Caki2 (cell line): ENCODE measurements around the gene INSRR. TPM values are rescaled to one million over a fixed set of nuclear protein-coding genes. Genes with fewer than 3 reads are reported as not detected.
A peak's percentile ranks its signal among the peaks of the same experiment; 100 is the strongest.

Source experiments
- DNase-seq: peaks from one replicate; pipeline ENCODE4 v3.0.0-alpha.2; 2015; ENCODE audit warnings: low read depth
- in situ Hi-C: cut with HindIII; loops from 2 replicates; pipeline ENCODE4 v1.10.0; 2016; ENCODE audit warnings: low sequenced_read_pairs, low pct_unique_long_range_greater_than_20kb, mixed read lengths
- total RNA-seq: library from RNA; depleted of rRNA; stranded (reverse); fragments of >200 nt; shearing (Covaris generic); gene quantifications from 2 replicates; pipeline ENCODE4 v1.2.3, GENCODE V29; 2014; ENCODE audit warnings: low replicate concordance; rRNA removed

Gene INSRR
- 0.03 TPM in 1 of 2 replicates, not detected in the other for total RNA-seq

DNA sequence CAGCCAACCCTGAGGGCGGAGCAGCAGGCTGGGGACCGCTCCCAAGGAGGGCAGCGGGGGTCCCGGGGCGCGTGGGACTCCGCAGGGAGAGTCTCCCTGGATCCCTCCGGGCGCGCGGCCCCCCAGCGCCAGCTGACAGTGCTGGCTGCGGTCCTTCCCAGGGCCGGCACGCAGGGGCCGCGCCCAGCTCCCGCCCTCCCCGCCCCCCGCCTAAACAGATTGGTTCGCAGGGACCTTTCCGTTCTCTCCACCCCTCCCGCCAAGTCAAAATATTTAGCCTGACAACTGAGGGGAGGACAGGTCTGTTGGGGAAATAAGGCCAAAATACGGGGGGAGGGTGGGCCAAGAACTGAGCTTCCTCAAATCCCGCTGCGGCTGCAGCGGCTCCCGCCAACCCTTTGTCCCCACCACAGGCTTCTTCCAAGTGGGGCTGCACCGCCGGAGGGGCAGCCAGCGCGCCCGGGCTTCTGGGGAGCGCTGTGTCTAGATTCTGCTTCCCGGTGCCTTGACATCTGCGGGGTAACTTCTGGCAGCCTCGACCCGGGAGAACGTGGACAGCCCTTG, at the start of gene INSRR:
TSS of gene INSRR (minus strand) at position 159 of the 564 bp plus-strand sequence. CDS start 496 bp downstream, outside the sequence.
- no peak for DNase-seq
- in situ Hi-C loops = no loop called here

- in situ Hi-C loops = no loop called here
Measured at GRCh38 chr1:156908541-156908940, 49.6 kb upstream of the INSRR start.

DNA sequence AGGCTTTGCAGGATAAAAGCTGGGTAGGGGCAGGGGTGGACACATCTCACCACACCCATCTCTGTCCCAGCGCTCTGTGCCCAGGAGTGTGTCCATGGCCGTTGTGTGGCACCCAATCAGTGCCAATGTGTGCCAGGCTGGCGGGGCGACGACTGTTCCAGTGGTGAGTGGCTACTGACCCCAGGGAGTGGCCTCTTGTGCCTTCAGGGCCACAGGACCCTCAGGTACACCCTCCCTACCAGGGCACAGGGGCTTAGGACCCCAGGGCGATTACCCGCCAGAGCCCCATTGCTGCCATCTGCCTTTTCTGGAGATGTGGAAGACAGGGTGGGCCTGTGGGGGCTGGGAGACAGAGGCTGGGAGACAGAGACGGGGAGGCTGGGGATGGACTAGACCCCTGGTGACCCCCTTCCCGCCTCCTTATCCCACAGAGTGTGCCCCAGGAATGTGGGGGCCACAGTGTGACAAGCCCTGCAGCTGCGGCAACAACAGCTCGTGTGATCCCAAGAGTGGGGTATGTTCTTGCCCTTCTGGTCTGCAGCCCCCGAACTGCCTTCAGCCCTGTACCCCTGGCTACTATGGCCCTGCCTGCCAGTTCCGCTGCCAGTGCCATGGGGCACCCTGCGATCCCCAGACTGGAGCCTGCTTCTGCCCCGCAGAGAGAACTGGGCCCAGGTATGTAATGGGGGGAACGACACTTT, 47.4 kb upstream of the INSRR start:
- in situ Hi-C loops = no loop called here

More at GRCh38 chr1:156908541-156908940, 49.6 kb upstream of the INSRR start:
- DNase-seq = no peak

GRCh38 chr1:156905651-156906050, 46.7 kb upstream of the INSRR start:
- no peak for DNase-seq
- in situ Hi-C loops = no loop called here

More for the DNA sequence above, 47.4 kb upstream of the INSRR start:
- DNase-seq = no peak

DNA sequence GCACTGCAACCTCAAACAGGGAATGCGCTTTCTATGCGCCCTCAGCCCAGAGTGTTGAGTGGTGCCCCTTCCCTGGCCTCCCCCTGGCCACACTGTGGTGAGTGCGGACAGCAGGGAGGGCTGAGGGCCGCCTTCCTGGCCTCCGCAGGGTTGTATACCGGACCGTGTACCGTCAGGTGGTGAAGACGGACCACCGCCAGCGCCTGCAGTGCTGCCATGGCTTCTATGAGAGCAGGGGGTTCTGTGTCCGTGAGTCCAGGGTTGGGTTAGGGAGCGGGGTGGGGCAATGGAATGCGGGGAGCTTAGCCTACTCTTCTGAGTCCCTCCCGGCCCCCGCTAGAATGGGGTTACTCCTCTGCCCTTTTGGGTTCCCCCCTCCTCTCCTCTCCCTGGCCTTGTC, 46.3 kb upstream of the INSRR start:
- in situ Hi-C loops = no loop called here
- no peak for DNase-seq

DNA sequence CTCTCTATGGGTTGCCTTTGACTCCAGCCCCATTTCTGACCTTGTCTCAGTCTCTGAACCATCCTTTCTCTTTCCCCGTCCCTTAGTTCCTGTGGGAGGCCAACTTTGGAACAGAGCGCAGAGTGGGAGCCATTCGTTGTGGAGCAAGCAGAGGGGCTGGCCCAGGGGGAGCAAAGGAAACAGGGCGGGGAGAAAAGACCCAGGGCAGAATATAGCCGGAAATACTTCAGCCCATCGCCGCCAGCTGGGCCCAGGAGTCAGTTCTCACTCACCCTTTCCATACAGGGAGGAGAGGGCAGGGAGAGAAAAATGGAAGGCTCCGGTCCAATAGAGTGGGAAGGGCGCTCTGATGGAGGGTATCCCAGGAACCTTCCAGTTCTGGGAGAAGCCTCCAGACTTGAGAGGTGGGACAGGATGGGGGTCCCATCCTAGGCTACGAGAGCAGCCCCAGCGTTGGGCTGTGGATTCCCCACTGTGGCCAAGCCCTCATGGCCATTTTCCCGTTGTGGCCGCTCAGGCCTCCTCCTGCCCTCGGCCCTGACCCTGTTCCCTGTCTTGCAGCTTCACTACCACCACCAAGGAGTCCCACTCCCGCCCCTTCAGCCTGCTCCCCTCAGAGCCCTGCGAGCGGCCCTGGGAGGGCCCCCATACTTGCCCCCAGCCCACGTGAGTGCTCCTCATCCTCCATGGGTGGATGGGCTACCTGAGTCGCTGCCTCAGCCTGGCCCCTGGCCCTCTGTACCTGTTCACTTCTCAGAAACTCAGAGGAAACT, 45.5 kb upstream of the INSRR start:
- DNase-seq = no peak
- in situ Hi-C loops = no loop called here

- no peak for DNase-seq
- in situ Hi-C loops = no loop called here
Measured at GRCh38 chr1:156903328-156904091, 44.6 kb upstream of the INSRR start.

- in situ Hi-C loops = no loop called here
- no peak for DNase-seq
Measured at GRCh38 chr1:156901966-156902915, 43.3 kb upstream of the INSRR start.

DNA sequence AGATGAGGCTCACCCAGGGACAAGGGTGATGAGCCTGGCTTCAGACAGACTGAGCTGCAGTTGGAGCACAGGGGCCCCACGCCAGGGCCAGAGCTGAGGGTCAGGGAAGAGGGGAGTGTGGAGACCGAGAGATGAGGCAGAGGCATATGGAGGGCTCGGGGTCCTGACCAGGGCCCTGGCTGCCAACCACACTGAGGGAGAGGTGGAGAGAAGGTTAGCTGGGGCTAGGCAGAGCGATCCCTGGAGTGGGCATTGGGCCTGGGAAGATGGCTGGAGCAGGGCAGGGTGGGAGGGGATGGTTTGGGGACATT, 42.6 kb upstream of the INSRR start:
- no peak for DNase-seq
- in situ Hi-C loops = no loop called here

DNA sequence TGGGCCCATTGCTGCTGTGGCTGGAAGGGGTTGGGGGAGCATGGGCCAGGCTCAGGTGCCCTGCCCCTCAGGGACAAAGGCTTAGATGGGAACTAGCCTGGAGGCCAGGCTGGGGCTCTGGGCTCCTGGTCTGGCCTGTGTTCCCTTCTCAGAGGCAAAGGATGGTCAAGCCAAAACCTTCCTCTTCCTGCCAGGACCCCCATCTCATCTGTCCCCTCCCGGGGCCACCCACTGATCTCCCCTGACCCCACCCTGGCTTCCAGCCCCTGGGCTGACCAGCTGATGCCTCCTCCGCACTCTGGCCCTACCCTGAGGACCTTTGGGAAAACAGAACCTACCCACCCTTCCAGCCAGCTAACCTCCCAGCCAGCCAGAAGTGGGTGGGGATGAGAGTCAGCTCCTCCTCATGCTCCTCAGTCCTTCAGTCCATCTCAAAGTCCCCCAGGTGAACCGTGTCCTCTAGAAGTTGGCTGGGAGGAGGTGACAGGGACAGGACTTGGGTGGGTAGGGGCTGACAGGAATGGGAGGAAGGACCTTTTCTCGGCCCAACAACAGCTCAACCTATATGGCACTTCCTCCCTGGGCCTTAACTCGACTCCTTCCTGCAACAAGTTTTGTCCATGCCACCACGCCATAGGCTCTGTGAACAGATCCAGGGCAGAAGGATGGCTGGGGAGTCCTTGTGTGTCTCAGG, 42.1 kb upstream of the INSRR start:
- no peak for DNase-seq
- in situ Hi-C loops = no loop called here

DNA sequence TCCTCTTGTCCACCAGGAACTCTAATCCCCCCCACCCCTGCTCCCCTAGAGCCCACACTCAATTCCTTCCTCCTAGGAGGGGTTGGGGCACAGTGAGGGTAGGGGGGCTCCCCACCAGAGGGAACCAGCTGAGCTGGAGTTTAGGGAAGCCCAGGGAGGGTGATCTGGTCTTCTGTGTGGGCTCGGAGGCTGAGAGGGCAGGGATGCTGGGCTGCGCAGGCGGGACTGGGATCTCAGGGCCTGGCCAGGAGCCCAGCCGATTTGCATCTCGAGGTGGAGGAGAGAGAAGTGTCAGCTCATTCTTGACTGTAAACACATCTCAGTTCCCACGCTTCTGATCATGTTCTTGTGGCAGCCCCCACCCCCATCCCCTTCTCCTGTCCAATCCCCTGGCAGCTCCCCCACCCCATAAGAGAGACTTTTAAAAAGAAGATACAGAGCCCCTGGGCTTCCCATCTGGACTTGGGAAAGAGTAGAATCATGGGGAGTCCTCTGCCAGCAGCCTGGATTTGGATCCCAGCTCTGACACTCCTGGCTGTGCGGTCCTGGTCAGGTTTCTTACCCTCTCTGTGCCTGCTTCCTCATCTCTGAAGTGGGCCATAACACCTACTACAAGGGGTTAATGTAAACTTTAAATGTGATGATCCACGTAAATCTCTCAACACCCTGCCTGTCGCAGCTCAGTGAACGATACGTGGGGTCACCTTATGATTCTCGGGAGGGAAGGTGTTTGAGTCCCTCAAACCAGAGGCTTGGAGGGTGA, 41.2 kb upstream of the INSRR start:
- in situ Hi-C loops = no loop called here

GRCh38 chr1:156898971-156899664, 40.2 kb upstream of the INSRR start:
- in situ Hi-C loops = no loop called here
- no peak for DNase-seq

More for the DNA sequence above, 41.2 kb upstream of the INSRR start:
- DNase-seq = no peak

DNA sequence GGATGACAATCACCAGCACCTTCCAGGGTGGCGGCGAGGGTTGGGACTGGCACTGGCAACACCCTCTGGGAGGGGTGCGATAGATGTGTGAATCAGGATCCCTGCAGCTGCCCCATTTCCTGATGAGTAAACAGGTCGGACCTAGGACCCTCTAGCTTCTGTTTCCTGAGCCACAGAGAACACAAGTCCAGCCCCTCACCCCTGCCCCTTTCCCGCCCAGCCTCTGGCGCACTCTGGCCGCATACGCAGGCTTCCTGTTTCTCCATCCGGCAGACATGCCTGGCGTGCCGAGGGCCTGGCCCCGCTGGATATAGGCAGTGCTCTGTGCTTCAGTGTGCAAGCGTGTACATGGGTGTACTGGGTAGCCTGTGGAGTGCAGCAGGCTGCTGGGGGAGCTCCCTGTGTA, 39.2 kb upstream of the INSRR start:
- no peak for DNase-seq
- in situ Hi-C loops = no loop called here

DNA sequence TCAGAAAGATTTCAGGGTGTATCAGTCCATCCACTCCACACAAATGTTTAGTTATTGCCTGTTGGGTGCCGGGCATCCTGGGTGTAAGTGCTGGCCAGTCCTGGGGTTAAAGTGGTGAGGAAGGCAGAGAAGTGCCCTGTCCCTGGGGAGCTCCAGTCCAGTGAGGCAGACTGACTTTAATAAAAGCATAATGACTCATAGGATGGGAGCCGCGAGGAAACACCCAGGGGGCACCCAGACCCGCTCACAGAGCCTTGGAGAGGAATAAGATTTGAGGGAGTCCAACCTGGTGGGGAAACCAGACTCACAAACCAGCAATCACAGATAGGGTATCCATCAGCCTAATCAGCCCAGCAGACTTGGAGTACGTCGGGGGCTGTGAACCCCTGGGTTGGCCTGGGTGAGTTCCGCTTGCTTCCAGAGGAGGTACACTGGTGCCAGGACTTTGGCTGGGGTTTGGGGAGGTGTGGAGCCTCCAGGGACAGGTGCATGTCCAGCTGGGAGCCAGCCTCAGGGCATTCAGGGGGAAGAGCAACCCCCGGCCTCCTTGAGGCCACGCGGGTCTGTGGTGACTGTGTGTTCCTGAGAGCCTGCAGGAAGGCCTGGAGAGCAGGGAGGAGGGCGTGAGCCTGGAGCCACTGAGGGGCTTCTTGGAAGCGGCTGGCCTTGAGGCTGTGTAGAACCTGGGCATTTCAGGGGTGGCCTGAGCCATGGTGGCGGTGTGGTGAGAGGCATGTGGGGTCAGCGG, 38.3 kb upstream of the INSRR start:
- no peak for DNase-seq
- in situ Hi-C loops = no loop called here

DNA sequence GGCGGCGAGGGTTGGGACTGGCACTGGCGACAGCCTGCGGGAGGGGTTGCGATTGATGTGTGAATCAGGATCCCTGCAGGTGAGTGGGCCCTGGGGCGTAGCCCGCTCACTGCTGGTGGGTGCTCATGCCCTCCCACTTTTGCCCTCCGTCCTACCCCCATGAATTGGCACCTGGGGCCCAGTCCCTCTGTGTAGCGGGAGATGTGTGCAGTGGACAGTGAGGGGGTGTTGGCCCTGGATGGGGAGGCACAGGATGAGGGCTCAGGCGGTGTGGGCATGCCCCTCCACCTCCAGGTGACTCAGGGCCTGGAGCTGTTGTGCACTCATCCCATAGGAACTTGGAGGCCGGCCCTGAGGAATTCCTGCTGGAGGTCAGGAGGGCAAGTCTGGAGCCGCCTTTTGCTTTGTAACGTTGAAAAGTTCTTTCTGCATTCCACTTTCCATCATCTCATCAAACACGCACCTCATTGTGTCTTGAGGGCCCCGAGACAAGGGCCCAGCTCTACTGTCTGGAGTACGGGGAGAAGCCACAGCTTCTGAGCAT, 37.6 kb upstream of the INSRR start:
- in situ Hi-C loops = no loop called here
- peak; percentile 88 for DNase-seq
